H1 (cell line): ENCODE data around the gene ENDOG. TPM values are rescaled to one million over a fixed set of nuclear protein-coding genes. Genes with fewer than 3 reads are reported as not detected.

Source experiments
- BRCA1 ChIP-seq: IDR thresholded peaks from 2 replicates; pipeline ENCODE4 v1.6.1; 2012; ENCODE audit warnings: low read depth, low read length, improper control_type of control experiment
- CBX5 ChIP-seq: fragments of 300-800, 300-1000 bp; sonication (generic); IDR thresholded peaks from 2 replicates; pipeline ENCODE4 v1.7.1; 2016; ENCODE audit warnings: antibody characterized with exemption, low read length, low read depth
- CEBPB ChIP-seq: IDR thresholded peaks from 2 replicates; pipeline ENCODE4 v1.6.1; 2012; ENCODE audit warnings: low read depth, low read length
- CHD2 ChIP-seq: IDR thresholded peaks from 2 replicates; pipeline ENCODE4 v1.6.1; 2012; ENCODE audit warnings: low read length, improper control_type of control experiment
- EGR1 ChIP-seq: IDR thresholded peaks from 2 replicates; pipeline ENCODE4 v1.6.1; 2011; ENCODE audit warnings: low read depth, low read length, borderline replicate concordance
- EP300 ChIP-seq, 2 experiments: IDR thresholded peaks; 1 replicate in 1 of 2; 2 replicates in 1 of 2; pipeline ENCODE4 v1.6.1; 2011 to 2012; ENCODE audit warnings: low read depth in 2 of 2, low read length in 2 of 2, mild to moderate bottlenecking in 2 of 2, borderline replicate concordance in 1 of 2, inconsistent platforms in 1 of 2, moderate library complexity in 1 of 2
- EZH2 ChIP-seq: fragments of 200-600 bp; sonication (generic); IDR thresholded peaks from 2 replicates; pipeline ENCODE4 v1.7.1; 2012; ENCODE audit warnings: low read depth, mild to moderate bottlenecking, moderate library complexity, low read length, inconsistent platforms; ENCODE audit not compliant: severe bottlenecking
- GABPA ChIP-seq: IDR thresholded peaks from 2 replicates; pipeline ENCODE4 v1.6.1; 2011; ENCODE audit warnings: mild to moderate bottlenecking, low read length, moderate library complexity, borderline replicate concordance; ENCODE audit not compliant: insufficient read depth
- HDAC2 ChIP-seq, 2 experiments: fragments of 300-600 bp in 1 of 2; sonication (generic) in 1 of 2; IDR thresholded peaks; 2 replicates each; pipeline ENCODE4 v1.6.1; 2011 to 2012; ENCODE audit warnings: low read depth in 2 of 2, low read length in 2 of 2, mild to moderate bottlenecking in 2 of 2, moderate library complexity in 2 of 2, borderline replicate concordance in 1 of 2, inconsistent platforms in 1 of 2
- JUN ChIP-seq: IDR thresholded peaks from 2 replicates; pipeline ENCODE4 v1.6.1; 2011; ENCODE audit warnings: low read depth, mild to moderate bottlenecking, improper control_type of control experiment, low read length
- JUND ChIP-seq: IDR thresholded peaks from 2 replicates; pipeline ENCODE4 v1.6.1; 2011; ENCODE audit warnings: mild to moderate bottlenecking, improper control_type of control experiment, low read length
- KDM1A ChIP-seq: fragments of 200-600, 300-600 bp; sonication (generic); IDR thresholded peaks from 2 replicates; pipeline ENCODE4 v1.7.1; 2016; ENCODE audit warnings: mild to moderate bottlenecking, low read length, borderline replicate concordance
- KDM5A ChIP-seq: fragments of 200-600 bp; IDR thresholded peaks from 2 replicates; pipeline ENCODE4 v1.7.1; 2012; ENCODE audit warnings: mild to moderate bottlenecking, low read length, inconsistent platforms, mixed read lengths
- MAX ChIP-seq: IDR thresholded peaks from 2 replicates; pipeline ENCODE4 v1.6.1; 2012; ENCODE audit warnings: inconsistent platforms
- NRF1 ChIP-seq: IDR thresholded peaks from 2 replicates; pipeline ENCODE4 v1.6.1; 2011; ENCODE audit warnings: mild to moderate bottlenecking, low read depth, low read length, improper control_type of control experiment
- POLR2AphosphoS5 ChIP-seq: IDR thresholded peaks from 2 replicates; pipeline ENCODE4 v1.6.1; 2011; ENCODE audit warnings: low read depth, low read length
- SIN3A ChIP-seq, 2 experiments: IDR thresholded peaks in 1 of 2; conservative IDR thresholded peaks in 1 of 2; 2 replicates each; pipeline ENCODE4 v1.6.1; 2011 to 2012; ENCODE audit warnings: low read length in 2 of 2, improper control_type of control experiment in 1 of 2, low read depth in 1 of 2, mild to moderate bottlenecking in 1 of 2
- SIRT6 ChIP-seq: IDR thresholded peaks from one replicate; pipeline ENCODE4 v1.7.1; 2012; ENCODE audit warnings: low read length, inconsistent platforms
- SIX5 ChIP-seq: IDR thresholded peaks from 2 replicates; pipeline ENCODE4 v1.6.1; 2011; ENCODE audit warnings: mild to moderate bottlenecking, low read depth, low read length
- SP1 ChIP-seq: IDR thresholded peaks from 2 replicates; pipeline ENCODE4 v1.6.1; 2011; ENCODE audit warnings: low read depth, low read length
- SP4 ChIP-seq: IDR thresholded peaks from 2 replicates; pipeline ENCODE4 v1.6.1; 2012; ENCODE audit warnings: low read length, inconsistent platforms
- TAF1 ChIP-seq: IDR thresholded peaks from 2 replicates; pipeline ENCODE4 v1.6.1; 2011; ENCODE audit warnings: mild to moderate bottlenecking, low read depth, low read length
- TBP ChIP-seq: IDR thresholded peaks from 2 replicates; pipeline ENCODE4 v1.6.1; 2011; ENCODE audit warnings: low read depth, low read length, improper control_type of control experiment
- TCF12 ChIP-seq: IDR thresholded peaks from 2 replicates; pipeline ENCODE4 v1.6.1; 2011; ENCODE audit warnings: low read depth, mild to moderate bottlenecking, low read length
- ZNF274 ChIP-seq: IDR thresholded peaks from 2 replicates; pipeline ENCODE4 v1.7.0; 2012; ENCODE audit warnings: low read length, borderline replicate concordance; ENCODE audit errors: extremely low read depth
- polyA plus RNA-seq, 7 experiments: library from polyadenylated mRNA; depleted of rRNA in 3 of 7; stranded (reverse) in 5 of 7; unstranded in 2 of 7; fragments of >200 nt in 5 of 7; fragments of 200-250 nt in 2 of 7; gene quantifications; 1 replicate in 5 of 7; 2 replicates in 1 of 7; 4 replicates in 1 of 7; pipeline versions ENCODE4 v1.2.1 to v1.2.3, GENCODE V29; 2011 to 2013; ENCODE audit warnings: missing spikeins in 2 of 7, mixed read lengths in 2 of 7
- total RNA-seq: library from RNA; stranded (reverse); fragmentation: NEBNext Ultra II Directional; extraction: Animal tissue kit (Norgen Biotek cat#: 25700); gene quantifications from 2 replicates; pipeline ENCODE4 v1.2.1, GENCODE V29; 2021

ENDOG gene
- total and polyA plus RNA-seq, 2 of the 8 experiments (the other 6 are each of a cell fraction or from before 2014, with no cell fraction given), result 17.5 to 23.4 TPM

GRCh38 chr9:128771745-128772519 lies 46.4 kb upstream of the ENDOG start, which contains the start of gene ZER1 (continued):
- TF ChIP-seq TBP (peak; percentile 82), EZH2 (no peak), GABPA (peak; percentile 94), CEBPB (no peak), SIN3A (conservative IDR thresholded peaks at IDR 0.05 in 1 of 2, IDR thresholded peaks at IDR 0.05 in 1 of 2; ENCODE audit: low read depth in 1 of 2, low read length in 2 of 2) (peak; percentile 68 to 71; a peak in 2 of 4 replicates), KDM5A (0 out of 2 replicates have a peak, but pooled peaks have one; percentile 63), SP1 (peak; percentile 64), POLR2AphosphoS5 (no peak), EP300 (IDR thresholded peaks at IDR 0.05; ENCODE audit: borderline replicate concordance in 1 of 2, low read depth in 2 of 2, low read length in 2 of 2) (peak in 1 of 2 experiments; percentile 87; a peak in 1 of 3 replicates), ZNF274 (no peak), JUN (peak; percentile 27; the same call in 1 of the 2 replicates), TCF12 (no peak), EGR1 (no peak), KDM1A (0 out of 2 replicates have a peak, but pooled peaks have one; percentile 11), SIX5 (peak; percentile 12; the same call in 1 of the 2 replicates), JUND (peak; percentile 48; the same call in 1 of the 2 replicates), TAF1 (peak; percentile 75), SIRT6 (no peak), BRCA1 (no peak), MAX (peak; percentile 48; the same call in 1 of the 2 replicates), HDAC2 (IDR thresholded peaks at IDR 0.05; ENCODE audit: borderline replicate concordance in 1 of 2, low read depth in 2 of 2, low read length in 2 of 2) (no peak; a peak in 1 of 4 replicates), NRF1 (no peak), SP4 (0 out of 2 replicates have a peak, but pooled peaks have one; percentile 42), CHD2 (no peak), CBX5 (no peak)
